ENCODE results near the gene SBK3. TPM values are rescaled to one million over a fixed set of nuclear protein-coding genes. Genes with fewer than 3 reads are reported as not detected.

SBK3 gene
- polyA plus RNA-seq, 1 of the 3 experiments (the other 2 are of a cell fraction), result 0.03 TPM

GRCh38 chr19:55535965-55536350, 9.4 kb downstream of the SBK3 start:
- Histone ChIP-seq H3K79me2 (ENCODE audit: insufficient read depth) (no peaks in the 10 kb centered on the region), H3K4me3 (ENCODE audit: low read depth in 2 of 2, low read length in 1 of 2) (no peak overlapping the region), H3K27ac (ENCODE audit: low read depth in 2 of 2, low read length in 1 of 2) (no peak overlapping the region), H3F3A (replicated peaks; ENCODE audit: insufficient read depth) (peaks cover 4% of the 10 kb centered on the region), H3K27me3 (ENCODE audit: insufficient read depth) (no peaks in the 10 kb centered on the region), H3K4me2 (no peak overlapping the region), H3K9me3 (no peaks in the 10 kb centered on the region), H2AFZ (ENCODE audit: low read depth) (no peak overlapping the region), H3K9ac (no peak overlapping the region), H4K20me1 (ENCODE audit: insufficient read depth) (no peaks in the 10 kb centered on the region), H3K4me1 (ENCODE audit: control insufficient read depth in 1 of 2, insufficient read depth in 2 of 2, low read depth in 1 of 2, low read length in 1 of 2) (peaks cover 0 to 3% of the 10 kb centered on the region in 2 experiments; a peak in 2 of 4 replicates), H3K36me3 (replicated peaks in 1 of 2; ENCODE audit: control insufficient read depth in 1 of 2, insufficient read depth in 2 of 2, low read length in 1 of 2) (no peaks in the 10 kb centered on the region), H3K9me2 (no peaks in the 10 kb centered on the region)
- TF ChIP-seq RAD21 (IDR thresholded peaks at IDR 0.05; ENCODE audit: low read length) (no peak), TAF1 (IDR thresholded peaks at IDR 0.05; ENCODE audit: borderline replicate concordance, low read depth, low read length) (no peak), EZH2phosphoT487 (IDR thresholded peaks at IDR 0.05; ENCODE audit: borderline replicate concordance, low read depth) (no peak), USF1 (IDR thresholded peaks at IDR 0.05; ENCODE audit: borderline replicate concordance, low read depth) (no peak), RCOR1 (IDR thresholded peaks at IDR 0.05; ENCODE audit: low read length) (no peak), FOXJ3 (CRISPR knock-in tag; IDR thresholded peaks at IDR 0.05) (no peak), GATA2 (CRISPR knock-in tag; IDR thresholded peaks at IDR 0.05) (no peak), EP300 (IDR thresholded peaks at IDR 0.05; ENCODE audit: borderline replicate concordance in 1 of 2, low read depth in 1 of 2, low read length in 1 of 2) (no peak)
- TF ChIP-seq, protein P1, sequence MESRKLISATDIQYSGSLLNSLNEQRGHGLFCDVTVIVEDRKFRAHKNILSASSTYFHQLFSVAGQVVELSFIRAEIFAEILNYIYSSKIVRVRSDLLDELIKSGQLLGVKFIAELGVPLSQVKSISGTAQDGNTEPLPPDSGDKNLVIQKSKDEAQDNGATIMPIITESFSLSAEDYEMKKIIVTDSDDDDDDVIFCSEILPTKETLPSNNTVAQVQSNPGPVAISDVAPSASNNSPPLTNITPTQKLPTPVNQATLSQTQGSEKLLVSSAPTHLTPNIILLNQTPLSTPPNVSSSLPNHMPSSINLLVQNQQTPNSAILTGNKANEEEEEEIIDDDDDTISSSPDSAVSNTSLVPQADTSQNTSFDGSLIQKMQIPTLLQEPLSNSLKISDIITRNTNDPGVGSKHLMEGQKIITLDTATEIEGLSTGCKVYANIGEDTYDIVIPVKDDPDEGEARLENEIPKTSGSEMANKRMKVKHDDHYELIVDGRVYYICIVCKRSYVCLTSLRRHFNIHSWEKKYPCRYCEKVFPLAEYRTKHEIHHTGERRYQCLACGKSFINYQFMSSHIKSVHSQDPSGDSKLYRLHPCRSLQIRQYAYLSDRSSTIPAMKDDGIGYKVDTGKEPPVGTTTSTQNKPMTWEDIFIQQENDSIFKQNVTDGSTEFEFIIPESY (IDR thresholded peaks at IDR 0.05; ENCODE audit: borderline replicate concordance, low read depth), result no peak
- WGBS (ENCODE audit: low lambda C conversion rate), result 97% methylated on average over 21 of the region's 22 CpGs
- POLR2A ChIA-PET, result no interaction called here
- no peak for DNase-seq
- CTCF ChIA-PET, result interaction anchor here (1.0 to 2.1 kb wide), 5 partner anchors 8 to 96 kb away, joined by 3 to 9 read pairs (median 5); no protein-coding TSS in a partner anchor

- H3F3A ChIP-seq (replicated peaks; ENCODE audit: insufficient read depth), result peaks cover 4% of the 10 kb centered on the region
- no peak overlapping the region for H3K4me3 ChIP-seq (ENCODE audit: low read depth in 2 of 2, low read length in 1 of 2)
- WGBS (ENCODE audit: low lambda C conversion rate), result 74% methylated on average over 6 of the region's 12 CpGs
- H3K27me3 ChIP-seq (ENCODE audit: insufficient read depth), result no peaks in the 10 kb centered on the region
- no peaks in the 10 kb centered on the region for H3K79me2 ChIP-seq (ENCODE audit: insufficient read depth)
- no peak for DNase-seq
- H3K27ac ChIP-seq (ENCODE audit: low read depth in 2 of 2, low read length in 1 of 2), result no peak overlapping the region
- ChIA-PET CTCF (interaction anchor here (1.0 to 2.1 kb wide), 5 partner anchors 9 to 96 kb away, joined by 3 to 9 read pairs (median 5); no protein-coding TSS in a partner anchor), POLR2A (no interaction called here)
- H3K9ac ChIP-seq, result no peak overlapping the region
- no peak overlapping the region for H2AFZ ChIP-seq (ENCODE audit: low read depth)
- no peak overlapping the region for H3K4me2 ChIP-seq
- H3K9me2 ChIP-seq, result no peaks in the 10 kb centered on the region
- H3K9me3 ChIP-seq, result no peaks in the 10 kb centered on the region
- H3K4me1 ChIP-seq (ENCODE audit: control insufficient read depth in 1 of 2, insufficient read depth in 2 of 2, low read depth in 1 of 2, low read length in 1 of 2), result peaks cover 0 to 3% of the 10 kb centered on the region in 2 experiments; a peak in 2 of 4 replicates
- H4K20me1 ChIP-seq (ENCODE audit: insufficient read depth), result no peaks in the 10 kb centered on the region
- no peaks in the 10 kb centered on the region for H3K36me3 ChIP-seq (replicated peaks in 1 of 2; ENCODE audit: control insufficient read depth in 1 of 2, insufficient read depth in 2 of 2, low read length in 1 of 2)
- no peak for TF ChIP-seq FOXM1 (IDR thresholded peaks at IDR 0.05; ENCODE audit: low read depth)
- no peak for TF ChIP-seq MXI1 (IDR thresholded peaks at IDR 0.05; ENCODE audit: low read depth, low read length)
- TF ChIP-seq, protein P1 (IDR thresholded peaks at IDR 0.05; ENCODE audit: borderline replicate concordance, low read depth), result no peak
- no peak for TF ChIP-seq YY1 (IDR thresholded peaks at IDR 0.05; ENCODE audit: low read depth)
- TF ChIP-seq RCOR1 (IDR thresholded peaks at IDR 0.05; ENCODE audit: low read length), result no peak
- no peak for TF ChIP-seq USF2 (IDR thresholded peaks at IDR 0.05; ENCODE audit: borderline replicate concordance, low read depth, low read length)
- no peak for TF ChIP-seq GATA2 (CRISPR knock-in tag; IDR thresholded peaks at IDR 0.05)
- no peak for TF ChIP-seq TEAD4 (IDR thresholded peaks at IDR 0.05; ENCODE audit: borderline replicate concordance, insufficient read depth)
- no peak for TF ChIP-seq FOXJ3 (CRISPR knock-in tag; IDR thresholded peaks at IDR 0.05)
- TF ChIP-seq PBX3 (IDR thresholded peaks at IDR 0.05), result no peak
- TF ChIP-seq, protein P2, sequence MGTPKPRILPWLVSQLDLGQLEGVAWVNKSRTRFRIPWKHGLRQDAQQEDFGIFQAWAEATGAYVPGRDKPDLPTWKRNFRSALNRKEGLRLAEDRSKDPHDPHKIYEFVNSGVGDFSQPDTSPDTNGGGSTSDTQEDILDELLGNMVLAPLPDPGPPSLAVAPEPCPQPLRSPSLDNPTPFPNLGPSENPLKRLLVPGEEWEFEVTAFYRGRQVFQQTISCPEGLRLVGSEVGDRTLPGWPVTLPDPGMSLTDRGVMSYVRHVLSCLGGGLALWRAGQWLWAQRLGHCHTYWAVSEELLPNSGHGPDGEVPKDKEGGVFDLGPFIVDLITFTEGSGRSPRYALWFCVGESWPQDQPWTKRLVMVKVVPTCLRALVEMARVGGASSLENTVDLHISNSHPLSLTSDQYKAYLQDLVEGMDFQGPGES (IDR thresholded peaks at IDR 0.05; ENCODE audit: low read depth, low read length), result no peak
Measured at GRCh38 chr19:55535173-55535964, 10.0 kb downstream of the SBK3 start.
